Epithelial cell of proximal tubule (primary cell): ENCODE data around the gene ANKRD40CL. TPM values are rescaled to one million over a fixed set of nuclear protein-coding genes. Genes with fewer than 3 reads are reported as not detected.

Source experiments
- DNase-seq: peaks from one replicate; pipeline ENCODE4 v3.0.0-alpha.2; 2011; ENCODE audit warnings: low read depth
- H3K4me3 ChIP-seq: 2 replicates; pipeline ENCODE4 v1.5.1; 2011; ENCODE audit warnings: low read depth, mild to moderate bottlenecking, low read length
- total RNA-seq: library from RNA; depleted of rRNA; stranded (reverse); fragments of >200 nt; gene quantifications from 2 replicates; pipeline ENCODE4 v1.2.3, GENCODE V29; 2015
- TF ChIP-seq, protein P1 (sequence below): conservative IDR thresholded peaks from 2 replicates; pipeline ENCODE4 v1.5.1; 2012; ENCODE audit warnings: low read depth, mild to moderate bottlenecking, low read length

ANKRD40CL gene
- total RNA-seq, 1 donor from 2014 or later, result not detected

DNA sequence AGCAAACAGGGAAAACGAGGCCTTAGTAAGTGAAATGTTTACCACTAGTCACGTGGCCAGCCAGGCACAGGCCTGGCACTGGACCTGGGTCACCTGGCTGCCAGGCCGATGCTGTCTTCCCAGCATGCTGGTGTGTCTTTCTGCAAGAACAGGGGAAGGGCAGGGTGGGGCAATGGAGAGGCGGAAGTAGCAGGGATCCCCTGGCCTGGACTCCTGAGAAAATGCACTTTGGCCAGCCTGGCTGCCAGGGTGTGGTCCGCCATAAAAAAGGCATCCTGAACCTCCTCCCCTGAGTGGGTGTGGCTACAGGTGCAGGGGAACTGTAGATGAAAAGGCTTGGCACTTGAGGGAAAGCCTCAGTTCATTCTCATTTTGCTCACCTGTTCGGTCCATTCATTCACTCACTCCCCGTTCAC, 1.0 kb upstream of the ANKRD40CL start:
- no peak for DNase-seq
- no peak overlapping the region for H3K4me3 ChIP-seq
- TF ChIP-seq, protein P1, sequence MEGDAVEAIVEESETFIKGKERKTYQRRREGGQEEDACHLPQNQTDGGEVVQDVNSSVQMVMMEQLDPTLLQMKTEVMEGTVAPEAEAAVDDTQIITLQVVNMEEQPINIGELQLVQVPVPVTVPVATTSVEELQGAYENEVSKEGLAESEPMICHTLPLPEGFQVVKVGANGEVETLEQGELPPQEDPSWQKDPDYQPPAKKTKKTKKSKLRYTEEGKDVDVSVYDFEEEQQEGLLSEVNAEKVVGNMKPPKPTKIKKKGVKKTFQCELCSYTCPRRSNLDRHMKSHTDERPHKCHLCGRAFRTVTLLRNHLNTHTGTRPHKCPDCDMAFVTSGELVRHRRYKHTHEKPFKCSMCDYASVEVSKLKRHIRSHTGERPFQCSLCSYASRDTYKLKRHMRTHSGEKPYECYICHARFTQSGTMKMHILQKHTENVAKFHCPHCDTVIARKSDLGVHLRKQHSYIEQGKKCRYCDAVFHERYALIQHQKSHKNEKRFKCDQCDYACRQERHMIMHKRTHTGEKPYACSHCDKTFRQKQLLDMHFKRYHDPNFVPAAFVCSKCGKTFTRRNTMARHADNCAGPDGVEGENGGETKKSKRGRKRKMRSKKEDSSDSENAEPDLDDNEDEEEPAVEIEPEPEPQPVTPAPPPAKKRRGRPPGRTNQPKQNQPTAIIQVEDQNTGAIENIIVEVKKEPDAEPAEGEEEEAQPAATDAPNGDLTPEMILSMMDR, result no peak

DNA sequence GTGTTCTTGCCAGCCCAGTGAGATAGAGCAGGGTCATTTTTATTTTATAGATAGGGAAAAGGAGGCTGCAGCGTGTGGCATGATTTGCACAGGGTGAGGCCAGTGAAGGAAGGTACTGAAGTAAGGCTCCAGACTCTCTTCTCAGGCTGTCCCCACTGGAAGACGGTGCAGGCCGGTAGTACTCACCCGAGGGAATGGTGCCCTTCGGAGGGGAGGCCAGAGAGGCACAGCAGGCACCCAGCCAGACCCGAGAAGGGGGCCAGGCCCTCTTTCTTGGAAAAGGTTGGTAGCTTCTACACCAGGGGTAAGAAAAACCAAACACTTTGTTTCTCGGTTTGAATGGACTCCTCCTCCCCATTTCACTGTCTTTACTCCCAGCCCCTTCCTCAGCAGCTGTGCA, 288 bp downstream of the ANKRD40CL start:
- DNase-seq, result no peak
- TF ChIP-seq, protein P1, result no peak
- no peak overlapping the region for H3K4me3 ChIP-seq

DNA sequence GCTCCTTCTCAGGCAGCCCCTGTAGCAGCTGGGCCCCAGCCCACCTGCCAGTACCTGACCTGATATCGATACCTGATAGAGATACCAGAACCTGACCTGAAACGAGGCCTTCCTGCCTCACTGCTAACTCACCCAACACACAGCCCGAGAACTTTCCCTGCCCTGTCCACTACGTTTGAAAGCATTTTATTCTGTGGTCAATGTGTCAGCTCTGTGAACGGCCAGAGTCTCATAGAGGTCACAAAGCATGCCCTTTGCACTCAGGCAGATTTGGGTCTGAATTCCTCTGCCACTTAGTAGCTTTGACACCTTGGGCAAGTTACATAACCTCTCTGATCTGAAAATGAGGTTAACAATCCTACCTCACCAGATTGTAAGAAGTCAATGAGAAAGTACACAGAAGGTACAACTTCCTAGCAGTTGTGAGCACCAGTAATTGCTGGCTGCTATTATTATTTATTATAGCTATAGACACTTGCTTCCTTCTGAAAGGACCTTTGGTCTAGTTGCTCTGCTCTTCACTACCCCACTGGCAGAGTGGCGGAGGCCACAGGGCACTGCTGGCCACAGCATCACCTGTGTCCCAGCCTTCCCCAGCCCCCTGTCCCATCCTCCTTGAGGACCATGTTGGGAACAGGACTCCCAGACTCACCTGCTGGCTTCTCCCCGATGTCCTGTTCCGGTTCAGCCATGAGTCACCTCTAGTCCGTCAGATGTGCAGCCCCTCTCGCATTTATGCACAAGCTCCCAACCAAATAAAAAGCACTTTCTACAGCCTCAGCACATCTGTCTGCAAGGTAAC, 895 bp downstream of the ANKRD40CL start:
- no peak overlapping the region for H3K4me3 ChIP-seq
- no peak for DNase-seq
- TF ChIP-seq, protein P1, result no peak

DNA sequence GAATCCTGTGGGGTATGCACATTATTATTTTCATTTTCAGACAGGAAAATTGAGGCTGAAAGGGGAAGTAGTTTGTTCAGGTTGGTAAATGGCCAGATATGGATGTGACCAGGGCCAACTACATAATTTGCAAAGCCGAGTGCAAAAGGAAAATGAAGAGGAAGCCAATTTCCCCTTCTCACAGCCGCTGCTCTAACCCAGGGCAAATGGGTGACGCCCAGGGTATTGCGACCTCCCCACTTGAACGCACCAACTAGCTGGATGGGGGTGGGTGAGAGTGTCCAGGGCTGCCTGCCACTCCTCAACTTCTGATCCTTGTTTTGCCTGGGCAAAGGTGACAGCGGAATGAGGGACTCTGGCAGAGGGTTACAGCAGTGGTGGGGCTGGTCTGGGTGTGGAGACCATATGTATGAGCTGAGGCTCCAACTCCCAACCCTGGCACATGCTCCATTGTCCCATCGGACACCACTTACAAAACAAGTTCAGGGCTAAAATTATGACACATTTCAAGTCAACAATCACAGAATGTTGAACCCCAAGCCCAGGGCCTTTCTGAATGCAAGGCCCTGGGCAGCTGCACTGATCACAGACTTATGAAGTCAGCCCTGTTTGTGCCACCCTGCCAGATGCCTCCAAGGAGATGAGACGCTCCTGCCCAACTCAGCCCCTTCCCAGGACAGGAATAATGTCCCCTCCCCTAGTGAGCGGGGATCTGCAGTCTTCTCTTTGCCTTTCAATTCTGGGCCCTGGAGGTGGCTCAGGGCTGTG, 1.7 kb downstream of the ANKRD40CL start:
- H3K4me3 ChIP-seq, result no peak overlapping the region
- DNase-seq, result no peak
- TF ChIP-seq, protein P1, result no peak

DNA sequence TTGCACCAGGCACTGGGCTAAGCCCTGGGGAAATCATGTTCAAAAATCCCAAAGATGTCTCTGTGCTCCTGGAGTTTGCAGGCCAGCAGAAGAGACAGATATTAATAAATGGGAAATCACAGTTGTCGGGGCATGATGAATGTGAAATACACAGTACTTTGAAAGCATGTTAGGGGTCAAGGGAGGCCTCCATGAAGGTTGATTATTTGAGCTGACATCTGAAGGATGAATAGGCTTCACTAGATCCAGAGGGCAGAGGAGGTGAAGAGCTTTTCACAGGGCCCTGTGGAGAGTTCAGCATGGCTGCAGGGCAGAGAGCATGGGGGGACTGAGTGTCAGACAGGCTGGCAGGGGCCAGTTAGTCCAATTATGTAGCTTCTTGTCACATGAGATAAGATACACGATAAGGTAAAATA, 2.6 kb downstream of the ANKRD40CL start:
- TF ChIP-seq, protein P1, result no peak
- no peak for DNase-seq
- H3K4me3 ChIP-seq, result no peak overlapping the region

DNA sequence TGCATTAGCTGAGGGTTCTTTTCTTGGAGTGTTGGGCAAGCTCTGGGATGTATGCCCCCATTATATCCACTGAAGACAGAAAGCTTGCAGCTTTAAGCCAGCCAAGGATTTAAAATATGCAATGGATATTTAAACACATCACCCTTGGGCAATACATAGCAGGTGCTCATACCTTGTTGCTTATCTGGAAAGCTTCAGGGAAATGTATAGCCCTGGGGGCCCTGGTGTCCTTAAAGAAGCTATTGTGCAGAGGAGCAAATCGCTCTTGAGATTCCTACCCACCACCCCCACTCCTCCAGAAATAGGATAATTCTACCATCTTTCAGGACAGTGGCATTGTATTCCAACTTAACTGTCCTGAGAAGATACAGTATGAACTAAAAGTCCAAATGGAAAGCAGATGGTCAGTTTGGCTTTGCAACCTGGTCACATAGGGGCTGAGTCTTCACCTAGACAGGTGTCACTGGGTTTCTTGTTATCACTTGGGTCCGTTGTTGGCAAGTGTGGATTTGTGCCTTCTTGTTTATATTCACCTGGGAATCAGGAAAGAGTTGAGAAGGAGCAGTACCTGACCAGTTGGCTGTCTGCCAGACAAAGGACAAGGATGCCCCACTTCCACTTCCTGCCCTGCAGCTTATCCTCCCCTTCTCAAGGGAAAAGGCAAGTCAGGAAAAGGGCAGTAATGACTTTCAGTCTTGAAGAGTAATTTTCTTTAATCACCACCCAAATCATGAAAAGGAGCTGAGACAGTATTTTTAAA, 3.4 kb downstream of the ANKRD40CL start:
- TF ChIP-seq, protein P1, result no peak
- H3K4me3 ChIP-seq, result no peak overlapping the region
- no peak for DNase-seq
